ENCODE results near the gene SEMA3G. TPM values are rescaled to one million over a fixed set of nuclear protein-coding genes. Genes with fewer than 3 reads are reported as not detected.

SEMA3G gene
- total and polyA plus RNA-seq, 11 donors = 11.4 to 29.0 (median 14.4) TPM

DNA sequence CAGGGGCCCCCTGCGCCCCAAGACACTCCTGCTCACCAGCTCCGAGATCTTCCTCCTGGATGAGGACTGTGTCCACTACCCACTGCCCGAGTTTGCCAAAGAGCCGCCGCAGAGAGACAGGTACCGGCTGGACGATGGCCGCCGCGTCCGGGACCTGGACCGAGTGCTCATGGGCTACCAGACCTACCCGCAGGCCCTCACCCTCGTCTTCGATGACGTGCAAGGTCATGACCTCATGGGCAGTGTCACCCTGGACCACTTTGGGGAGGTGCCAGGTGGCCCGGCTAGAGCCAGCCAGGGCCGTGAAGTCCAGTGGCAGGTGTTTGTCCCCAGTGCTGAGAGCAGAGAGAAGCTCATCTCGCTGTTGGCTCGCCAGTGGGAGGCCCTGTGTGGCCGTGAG, 47.2 kb upstream of the SEMA3G start:
- Histone ChIP-seq H3K27me3 (no peaks in the 10 kb centered on the region), H3K9me3 (no peaks in the 10 kb centered on the region), H3K4me1 (peaks cover 3 to 76% (median 38%) of the 10 kb centered on the region in 12 donors), H3K27ac (peak overlapping the region in 1 of 12 donors; percentile 87), H3K4me3 (no peak overlapping the region), H3K36me3 (peaks cover 0 to 68% (median 61%) of the 10 kb centered on the region in 9 donors)
- TF ChIP-seq, protein P1, sequence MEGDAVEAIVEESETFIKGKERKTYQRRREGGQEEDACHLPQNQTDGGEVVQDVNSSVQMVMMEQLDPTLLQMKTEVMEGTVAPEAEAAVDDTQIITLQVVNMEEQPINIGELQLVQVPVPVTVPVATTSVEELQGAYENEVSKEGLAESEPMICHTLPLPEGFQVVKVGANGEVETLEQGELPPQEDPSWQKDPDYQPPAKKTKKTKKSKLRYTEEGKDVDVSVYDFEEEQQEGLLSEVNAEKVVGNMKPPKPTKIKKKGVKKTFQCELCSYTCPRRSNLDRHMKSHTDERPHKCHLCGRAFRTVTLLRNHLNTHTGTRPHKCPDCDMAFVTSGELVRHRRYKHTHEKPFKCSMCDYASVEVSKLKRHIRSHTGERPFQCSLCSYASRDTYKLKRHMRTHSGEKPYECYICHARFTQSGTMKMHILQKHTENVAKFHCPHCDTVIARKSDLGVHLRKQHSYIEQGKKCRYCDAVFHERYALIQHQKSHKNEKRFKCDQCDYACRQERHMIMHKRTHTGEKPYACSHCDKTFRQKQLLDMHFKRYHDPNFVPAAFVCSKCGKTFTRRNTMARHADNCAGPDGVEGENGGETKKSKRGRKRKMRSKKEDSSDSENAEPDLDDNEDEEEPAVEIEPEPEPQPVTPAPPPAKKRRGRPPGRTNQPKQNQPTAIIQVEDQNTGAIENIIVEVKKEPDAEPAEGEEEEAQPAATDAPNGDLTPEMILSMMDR (IDR thresholded peaks at IDR 0.05) = no peak
- no peak for TF ChIP-seq POLR2A (IDR thresholded peaks at IDR 0.05)
- no peak for DNase-seq
- intact Hi-C loops (cut with DNase I) = loop anchor here in 1 of 10 donors (5.0 kb wide), 1 partner anchor 35 kb away; no protein-coding TSS in a partner anchor
- WGBS, 4 donors = 86 to 94% (median 93%) methylated on average over 16 to 21 of the region's 21 CpGs
- no peak for ATAC-seq

- ATAC-seq (peak; percentile 27 to 78 (median 53)), DNase-seq (peak; percentile 63 to 80 (median 65))
- Histone ChIP-seq H3K9me3 (no peaks in the 10 kb centered on the region), H3K36me3 (peaks cover 0 to 77% (median 71%) of the 10 kb centered on the region in 9 donors), H3K27me3 (no peaks in the 10 kb centered on the region), H3K4me3 (peak overlapping the region in 1 of 12 donors; percentile 2), H3K4me1 (peaks cover 3 to 71% (median 36%) of the 10 kb centered on the region in 12 donors), H3K27ac (peak overlapping the region; percentile 31 to 87 (median 75))
- intact Hi-C loops (cut with DNase I) = loop anchor here in 2 of 10 donors (2.0 to 5.0 kb wide), 2 partner anchors 36 to 40 kb away; no protein-coding TSS in a partner anchor
- 59 to 67% (median 63%) methylated on average over 15 to 23 of the region's 23 CpGs for WGBS, 4 donors
- TF ChIP-seq, protein P1 (IDR thresholded peaks at IDR 0.05) = no peak
- no peak for TF ChIP-seq POLR2A (IDR thresholded peaks at IDR 0.05)
Observed at GRCh38 chr3:52490939-52491526, 46.1 kb upstream of the SEMA3G start.

DNA sequence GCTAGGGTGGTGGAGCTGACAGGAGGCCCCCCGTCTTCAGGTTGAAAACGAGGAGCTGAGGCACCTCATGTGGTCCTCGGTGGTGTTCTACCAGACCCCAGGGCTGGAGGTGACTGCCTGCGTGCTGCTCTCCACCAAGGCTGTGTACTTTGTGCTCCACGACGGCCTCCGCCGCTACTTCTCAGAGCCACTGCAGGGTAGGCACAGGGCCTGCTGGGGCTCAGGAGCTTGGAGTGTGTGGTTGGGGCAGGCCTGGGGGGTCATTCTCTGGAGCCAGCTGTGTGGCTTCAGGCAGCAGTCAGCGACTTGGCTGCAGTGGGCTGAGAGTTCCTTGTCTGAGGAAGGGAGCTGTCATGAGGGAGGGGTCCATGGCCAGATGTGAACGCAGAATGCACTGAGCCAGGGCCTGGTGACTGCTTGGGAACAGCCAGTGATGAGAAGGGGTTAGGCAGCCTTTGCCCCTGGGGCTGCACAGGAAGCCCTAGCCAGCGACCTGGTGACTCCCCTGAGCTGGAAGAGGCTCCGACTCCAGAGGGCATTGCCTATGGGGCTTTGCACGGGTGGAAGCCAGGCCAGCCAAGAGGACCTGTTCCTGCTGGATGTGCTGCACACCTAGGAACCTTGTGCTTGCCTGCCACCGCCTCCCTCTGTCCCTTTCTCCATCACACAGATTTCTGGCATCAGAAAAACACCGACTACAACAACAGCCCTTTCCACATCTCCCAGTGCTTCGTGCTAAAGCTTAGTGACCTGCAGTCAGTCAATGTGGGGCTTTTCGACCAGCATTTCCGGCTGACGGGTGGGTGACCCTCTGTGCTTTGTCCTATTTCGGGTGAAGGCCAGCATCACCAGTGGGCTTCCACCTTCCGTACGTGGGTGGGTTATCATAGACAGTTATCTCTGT, 45.4 kb upstream of the SEMA3G start:
- intact Hi-C loops (cut with DNase I) = loop anchor here in 2 of 10 donors (2.0 to 5.0 kb wide), 2 partner anchors 37 to 41 kb away; no protein-coding TSS in a partner anchor
- no peak overlapping the region for H3K4me3 ChIP-seq
- DNase-seq (peak in 1 of 5 donors; percentile 62), ATAC-seq (no peak)
- H3K27me3 ChIP-seq = no peaks in the 10 kb centered on the region
- H3K36me3 ChIP-seq = peaks cover 0 to 84% (median 76%) of the 10 kb centered on the region in 9 donors
- peak overlapping the region; percentile 30 to 87 (median 72) for H3K27ac ChIP-seq
- no peaks in the 10 kb centered on the region for H3K9me3 ChIP-seq
- TF ChIP-seq POLR2A (IDR thresholded peaks at IDR 0.05) = no peak
- WGBS, 4 donors = 65 to 87% (median 71%) methylated on average over 18 to 22 of the region's 22 CpGs
- H3K4me1 ChIP-seq = peaks cover 3 to 67% (median 36%) of the 10 kb centered on the region in 12 donors

- Histone ChIP-seq H3K27ac (peak overlapping the region in 6 of 12 donors; percentile 65 to 87 (median 80)), H3K9me3 (no peaks in the 10 kb centered on the region), H3K36me3 (peaks cover 0 to 89% (median 76%) of the 10 kb centered on the region in 9 donors), H3K4me3 (no peak overlapping the region), H3K4me1 (peaks cover 6 to 67% (median 38%) of the 10 kb centered on the region in 12 donors), H3K27me3 (no peaks in the 10 kb centered on the region)
- 88 to 100% (median 95%) methylated on average over 3 to 18 of the region's 18 CpGs for WGBS, 4 donors
- DNase-seq (peak in 1 of 5 donors; percentile 61), ATAC-seq (no peak)
- TF ChIP-seq POLR2A (IDR thresholded peaks at IDR 0.05) = no peak
- TF ChIP-seq, protein P1 (IDR thresholded peaks at IDR 0.05) = no peak
- intact Hi-C loops (cut with DNase I) = loop anchor here in 1 of 10 donors (5.0 kb wide), 1 partner anchor 38 kb away; no protein-coding TSS in a partner anchor
Observed at GRCh38 chr3:52489453-52489852, 44.5 kb upstream of the SEMA3G start.

All from heart left ventricle (tissue), 16 donors.